NCI-H146 treated with DMSO at 0.1 percent for 48 hours (cell line): ENCODE data around the gene FCER1G.

Experiments
- DNase-seq: peaks from one replicate; lab custom pipeline; 2025; ENCODE audit not compliant: unreplicated experiment; lab: John Stamatoyannopoulos, UW

Gene FCER1G

GRCh38 chr1:161261261-161262235, 46.5 kb downstream of the FCER1G start:
- no peak for DNase-seq

- DNase-seq: no peak
Observed at GRCh38 chr1:161265305-161265704, 50.2 kb downstream of the FCER1G start.

GRCh38 chr1:161266202-161266601, 51.1 kb downstream of the FCER1G start:
- peak; percentile 61 for DNase-seq

GRCh38 chr1:161266836-161267235, 51.7 kb downstream of the FCER1G start:
- DNase-seq: no peak

GRCh38 chr1:161267321-161267720, 52.2 kb downstream of the FCER1G start:
- DNase-seq: no peak
